Left hindlimb (tissue), 1 donor: ENCODE measurements around the gene KCNF1.

ENCODE experiments used
- DNase-seq: peaks from one replicate; pipeline ENCODE4 v3.0.0-alpha.2; 2018

Gene KCNF1

GRCh38 chr2:10921525-10921924 lies 9.8 kb downstream of the KCNF1 start:
- no peak for DNase-seq

GRCh38 chr2:10922307-10923007 lies 10.7 kb downstream of the KCNF1 start:
- DNase-seq, result no peak

- DNase-seq, result no peak
These were observed 11.3 kb downstream of the KCNF1 start for GRCh38 chr2:10923008-10923375.

GRCh38 chr2:10923965-10924364 lies 12.2 kb downstream of the KCNF1 start:
- DNase-seq, result no peak

GRCh38 chr2:10924441-10924840 lies 12.7 kb downstream of the KCNF1 start:
- no peak for DNase-seq

- no peak for DNase-seq
These were observed 13.1 kb downstream of the KCNF1 start for GRCh38 chr2:10924859-10925258.

- no peak for DNase-seq
These were observed 14.6 kb downstream of the KCNF1 start for GRCh38 chr2:10926191-10926820.

- no peak for DNase-seq
These were observed 19.2 kb downstream of the KCNF1 start for GRCh38 chr2:10930721-10931516.

GRCh38 chr2:10931710-10932255 lies 20.0 kb downstream of the KCNF1 start:
- DNase-seq, result no peak

- DNase-seq, result no peak
These were observed 20.8 kb downstream of the KCNF1 start for GRCh38 chr2:10932345-10933151.

- no peak for DNase-seq
These were observed 22.0 kb downstream of the KCNF1 start for GRCh38 chr2:10933700-10934225.

- DNase-seq, result no peak
These were observed 22.7 kb downstream of the KCNF1 start for GRCh38 chr2:10934308-10934978.

GRCh38 chr2:10934979-10935350 lies 23.2 kb downstream of the KCNF1 start:
- no peak for DNase-seq

GRCh38 chr2:10935366-10935918 lies 23.7 kb downstream of the KCNF1 start:
- DNase-seq, result no peak

- DNase-seq, result no peak
These were observed 24.5 kb downstream of the KCNF1 start for GRCh38 chr2:10935953-10936942.

GRCh38 chr2:10939058-10939457 lies 27.3 kb downstream of the KCNF1 start:
- no peak for DNase-seq

- DNase-seq, result no peak
These were observed 28.9 kb downstream of the KCNF1 start for GRCh38 chr2:10940596-10940995.

- no peak for DNase-seq
These were observed 29.6 kb downstream of the KCNF1 start for GRCh38 chr2:10941383-10941782.

GRCh38 chr2:10944799-10945198 lies 33.1 kb downstream of the KCNF1 start:
- DNase-seq, result no peak

GRCh38 chr2:10946394-10946793 lies 34.7 kb downstream of the KCNF1 start:
- no peak for DNase-seq
